Adrenal gland (tissue), 5 donors: ENCODE measurements around the gene HECW1.

Source experiments
- CTCF ChIP-seq, 6 experiments: fragments of 450-650 bp in 4 of 6; fragments of 200-600 bp in 2 of 6; sonication (generic) in 1 of 6; IDR thresholded peaks; 1 replicate in 5 of 6; 2 replicates in 1 of 6; pipeline versions ENCODE4 v1.5.1 to v1.8.0; 2016 to 2021; ENCODE audit warnings: antibody characterized with exemption in 6 of 6, mild to moderate bottlenecking in 2 of 6, moderate library complexity in 1 of 6
- POLR2A ChIP-seq, 2 donors: fragments of 450-650 bp; IDR thresholded peaks; one replicate each; pipeline ENCODE4 v1.6.1; 2017; ENCODE audit warnings: antibody characterized with exemption in 2 of 2, mild to moderate bottlenecking in 2 of 2, moderate library complexity in 1 of 2
- donor health status: DM: no; HTN: no; CAD: no.

DNA sequence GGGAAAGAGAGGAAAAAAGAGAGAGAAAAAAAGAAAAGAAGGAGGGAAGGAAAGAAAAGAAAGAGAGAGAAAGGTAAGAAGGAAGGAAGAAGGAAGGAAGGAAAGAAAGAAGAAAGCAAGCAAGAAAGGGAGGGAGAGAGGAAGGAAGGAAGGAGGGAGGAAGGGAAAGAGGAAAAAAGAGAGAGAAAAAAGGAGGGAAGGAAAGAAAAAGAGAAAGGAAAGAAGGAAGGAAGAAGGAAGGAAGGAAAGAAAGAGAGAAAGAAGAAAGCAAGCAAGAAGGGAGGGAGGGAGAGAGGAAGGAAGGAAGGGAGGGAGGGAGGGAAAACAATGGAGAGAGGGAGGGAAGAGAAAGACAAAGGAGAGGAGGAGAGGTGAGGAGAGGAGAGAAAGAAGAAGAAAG, 135.3 kb downstream of the HECW1 start:
- no peak for TF ChIP-seq CTCF (IDR thresholded peaks at IDR 0.05)
- TF ChIP-seq POLR2A (IDR thresholded peaks at IDR 0.05), result no peak
